HG02642 (cell line): ENCODE data around the gene PANX3.
"Not testable (repeated sequence)": the region's sequence is repeated elsewhere in the genome, so short reads cannot be mapped to it uniquely, and the experiment has no call there.

Experiments used
- ATAC-seq: cut with Tn5 transposase; IDR thresholded peaks from one replicate; pipeline ENCODE4 v1.9.1; 2021; ENCODE audit warnings: mild to moderate bottlenecking; ENCODE audit not compliant: unreplicated experiment, poor library complexity

PANX3 gene

DNA sequence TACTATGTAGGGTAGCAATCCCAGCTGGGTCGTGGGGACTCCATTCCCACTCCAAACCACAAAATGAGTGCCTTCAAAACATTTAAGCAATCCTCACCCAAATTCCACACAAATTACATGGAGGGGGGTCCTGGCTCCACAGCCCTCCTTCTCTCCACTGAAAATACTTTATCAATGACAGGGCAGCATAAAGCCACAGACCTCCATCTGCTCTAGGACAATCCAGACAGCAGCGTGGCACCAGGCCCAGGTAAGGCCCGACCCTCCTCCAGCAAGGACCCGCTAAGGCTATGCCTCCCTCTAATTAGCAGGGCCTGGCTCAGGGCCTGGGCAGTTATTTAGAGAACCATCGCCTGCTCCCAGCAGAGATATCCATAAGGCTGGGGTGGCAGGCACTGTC lies at the start of gene PANX3:
PANX3 (plus strand) TSS at position 365 of the 400 bp plus-strand sequence. CDS start 129 bp downstream, outside the sequence.
- ATAC-seq = no peak

DNA sequence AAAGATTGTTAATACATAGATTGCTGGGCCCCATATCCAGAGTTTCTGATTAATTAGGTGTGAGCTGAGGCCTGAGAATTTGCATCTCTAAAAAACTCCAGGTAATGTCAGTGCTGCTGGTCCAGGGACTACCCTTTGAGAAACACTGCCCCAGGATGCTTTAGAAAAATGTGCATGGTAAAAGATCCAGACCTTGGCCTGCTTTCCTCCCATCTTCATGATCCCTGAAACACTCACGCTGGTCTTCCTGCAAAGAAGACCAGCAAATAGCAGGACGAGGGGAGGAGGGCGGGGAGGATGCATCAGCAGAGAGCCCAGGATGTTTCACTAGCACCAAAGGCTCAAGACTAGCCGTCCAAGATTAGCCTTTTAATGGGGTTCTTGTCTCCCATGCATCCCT lies 41.5 kb upstream of the PANX3 start, which contains the start of gene OR8A1:
OR8A1 (plus strand) TSS at position 301 of the 400 bp plus-strand sequence. CDS start 123 bp downstream, outside the sequence.
- ATAC-seq = no peak

DNA sequence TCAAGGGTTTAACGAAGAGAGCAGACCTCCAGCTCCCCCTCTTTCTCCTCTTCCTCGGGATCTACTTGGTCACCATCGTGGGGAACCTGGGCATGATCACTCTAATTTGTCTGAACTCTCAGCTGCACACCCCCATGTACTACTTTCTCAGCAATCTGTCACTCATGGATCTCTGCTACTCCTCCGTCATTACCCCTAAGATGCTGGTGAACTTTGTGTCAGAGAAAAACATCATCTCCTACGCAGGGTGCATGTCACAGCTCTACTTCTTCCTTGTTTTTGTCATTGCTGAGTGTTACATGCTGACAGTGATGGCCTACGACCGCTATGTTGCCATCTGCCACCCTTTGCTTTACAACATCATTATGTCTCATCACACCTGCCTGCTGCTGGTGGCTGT lies 41.1 kb upstream of the PANX3 start:
- no peak for ATAC-seq

DNA sequence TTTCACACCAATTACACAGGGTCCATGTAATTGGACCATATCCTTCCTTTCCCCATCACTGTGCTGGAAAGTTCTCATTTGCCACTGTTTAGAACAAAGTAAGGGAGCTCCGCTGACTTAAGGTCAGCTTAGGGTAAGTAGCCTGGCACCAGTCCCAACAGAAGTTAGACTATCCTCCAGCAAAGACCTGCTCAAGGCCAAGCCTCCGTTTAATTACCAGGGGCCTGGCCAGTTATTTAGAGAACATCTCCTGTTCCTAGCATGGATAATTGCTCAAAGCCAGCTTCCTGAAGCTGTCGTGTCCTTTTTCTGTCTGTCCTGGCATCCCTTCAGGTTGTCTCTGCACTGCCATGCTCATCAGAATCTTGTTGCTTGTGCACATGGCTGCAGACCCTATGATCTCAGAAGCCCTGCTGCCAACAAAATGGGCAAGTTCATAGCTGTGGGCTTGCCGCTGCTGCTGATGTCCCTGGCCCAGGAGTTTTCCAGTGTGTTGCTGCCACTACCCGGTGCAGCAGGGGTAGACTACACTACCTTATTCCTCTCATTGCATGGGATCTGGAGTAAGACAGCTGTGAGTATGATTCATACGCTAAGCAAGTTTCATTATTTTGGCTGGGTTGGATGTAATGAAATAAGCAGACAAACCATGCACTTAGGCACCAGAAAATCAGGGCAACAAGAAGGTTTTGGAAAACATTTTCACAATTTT lies 33.4 kb upstream of the PANX3 start:
- no peak for ATAC-seq

DNA sequence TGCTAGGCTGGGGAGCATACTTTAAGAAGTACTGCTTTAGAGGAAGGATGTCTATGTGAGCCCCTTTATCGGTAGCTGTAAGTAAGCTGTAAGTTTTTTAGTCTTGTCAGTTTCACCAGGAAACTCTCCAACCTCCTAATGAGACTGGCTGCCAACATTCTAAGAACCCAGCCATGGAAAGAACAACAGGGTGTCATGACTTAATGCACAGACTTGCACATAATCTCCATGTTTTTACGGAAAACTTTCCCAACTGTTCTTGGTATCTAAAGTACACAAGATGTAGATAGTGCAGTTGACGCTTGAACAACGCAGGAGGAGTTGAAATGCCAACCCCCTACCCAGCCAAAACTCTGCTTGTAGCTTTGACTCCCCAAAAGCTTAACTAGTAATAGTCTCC lies 32.5 kb upstream of the PANX3 start:
- ATAC-seq = no peak

- ATAC-seq = no peak
These were observed 29.4 kb upstream of the PANX3 start for GRCh38 chr11:124581817-124582216.

- ATAC-seq = no peak
These were observed 28.7 kb upstream of the PANX3 start for GRCh38 chr11:124582565-124582964.

DNA sequence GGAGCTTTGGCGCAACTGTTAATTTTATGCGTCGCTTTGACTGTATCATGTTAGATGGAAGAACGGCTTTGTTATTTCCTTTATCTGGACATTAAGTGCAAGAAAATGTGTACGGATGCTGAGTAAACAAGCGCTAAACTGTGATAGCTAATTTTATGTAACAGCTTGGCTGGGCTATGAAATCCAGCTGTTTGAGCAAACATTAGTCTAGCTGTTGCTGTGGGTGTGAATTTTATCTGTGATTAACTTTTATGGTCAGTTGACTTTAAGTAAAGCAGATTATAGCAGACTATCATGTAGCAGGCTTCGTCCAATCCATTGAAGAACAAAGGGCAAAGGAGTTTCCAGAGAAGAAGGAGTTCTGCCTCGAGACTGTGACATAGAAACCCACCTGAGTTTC lies 27.4 kb upstream of the PANX3 start:
- ATAC-seq = no peak

DNA sequence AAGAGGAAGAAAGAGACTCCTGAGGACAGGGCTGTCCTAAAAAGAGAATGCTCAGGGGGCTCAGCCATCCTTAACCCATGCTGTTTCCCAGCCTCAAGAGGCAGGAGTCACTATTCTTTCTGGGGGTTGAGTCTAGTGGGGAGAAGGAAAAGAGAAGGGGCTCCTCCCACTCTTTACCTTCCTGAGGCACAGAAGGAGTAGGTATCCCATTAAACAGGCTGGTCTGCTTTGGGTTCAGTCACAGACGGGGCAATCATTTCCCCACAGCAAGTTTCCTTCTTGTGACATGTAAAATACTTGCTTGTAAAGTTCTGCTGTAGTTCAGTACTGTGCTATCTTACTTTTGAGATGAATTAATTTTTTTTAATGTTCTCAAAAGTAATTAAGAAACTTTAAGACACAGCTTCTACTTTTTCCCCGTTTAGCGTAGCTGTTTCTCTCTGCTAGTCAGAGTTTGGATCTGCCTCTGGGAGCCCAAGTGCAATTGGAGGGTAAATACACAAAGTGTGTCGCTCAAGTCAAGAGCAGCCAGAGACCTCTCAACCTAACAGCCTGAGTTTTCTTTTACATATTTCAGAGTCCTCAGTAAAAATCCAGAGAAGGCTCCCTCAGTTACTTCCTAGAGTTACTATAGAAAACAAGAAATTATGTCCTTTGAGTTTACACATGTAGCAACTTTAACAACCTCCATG lies 26.4 kb upstream of the PANX3 start:
- no peak for ATAC-seq

DNA sequence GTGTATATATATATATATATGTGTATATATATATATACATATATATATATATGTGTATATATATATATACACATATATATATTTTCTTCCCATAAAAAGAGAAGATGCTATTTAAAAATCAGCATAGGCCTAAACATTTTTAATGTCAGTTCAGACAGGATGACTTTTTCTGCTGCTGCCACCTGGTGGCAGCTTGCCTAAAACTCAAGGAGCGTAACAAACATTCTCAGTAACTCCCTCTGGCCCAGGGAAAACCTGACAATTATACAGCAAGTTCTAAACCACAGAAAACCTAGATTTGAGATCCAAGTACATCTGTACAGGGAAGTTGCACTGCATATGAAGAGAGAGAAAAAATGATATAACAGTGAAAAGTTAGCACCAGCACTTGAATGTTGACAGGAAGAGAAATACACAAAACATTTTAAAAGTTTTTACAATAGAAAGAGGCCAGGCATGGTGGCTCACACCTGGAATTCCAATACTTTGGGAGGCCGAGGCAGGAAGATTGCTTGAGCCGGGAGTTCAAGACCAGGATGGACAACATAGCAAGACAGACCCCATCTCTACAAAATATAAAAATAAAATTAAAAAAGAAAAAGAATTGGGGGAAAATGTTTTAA lies 24.9 kb upstream of the PANX3 start:
- ATAC-seq = no peak

GRCh38 chr11:124591430-124591829 lies 19.8 kb upstream of the PANX3 start:
- ATAC-seq = no peak

DNA sequence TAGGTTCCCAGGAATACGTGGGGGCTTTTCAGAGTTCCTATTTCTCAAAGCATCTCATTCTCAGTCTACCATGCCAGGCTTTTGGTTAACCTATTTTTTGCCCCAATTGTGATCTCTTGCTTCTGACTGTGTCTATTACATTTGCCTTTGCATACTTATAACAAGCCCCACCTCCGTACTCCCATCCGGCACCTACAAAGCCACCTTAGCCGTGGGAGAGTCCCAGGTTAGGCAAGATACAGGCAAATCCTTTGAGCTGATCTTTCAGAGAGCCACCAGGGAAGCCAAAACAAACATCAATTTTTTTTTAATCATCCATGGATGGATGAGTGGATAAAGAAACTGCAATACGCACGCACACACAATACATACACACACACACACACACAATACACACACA lies 18.6 kb upstream of the PANX3 start:
- ATAC-seq = no peak

DNA sequence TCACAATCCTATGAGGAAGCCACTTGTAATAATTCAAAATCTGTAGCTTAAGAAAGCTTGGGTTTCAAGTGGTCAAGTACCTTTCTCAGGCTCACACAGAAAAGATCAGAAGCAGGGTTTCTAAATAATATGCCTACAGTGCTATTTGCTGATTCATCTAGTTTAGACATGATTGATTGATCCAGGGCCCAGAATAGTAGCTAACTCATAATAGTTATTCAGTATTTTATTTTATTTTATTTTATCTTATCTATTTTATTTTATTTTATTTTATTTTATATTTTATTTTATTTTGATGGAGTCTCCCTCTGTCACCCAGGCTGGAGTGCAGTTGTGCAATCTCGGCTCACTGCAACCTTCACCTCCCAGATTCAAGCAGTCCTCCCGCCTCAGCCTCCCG lies 15.9 kb upstream of the PANX3 start:
- ATAC-seq = no peak

DNA sequence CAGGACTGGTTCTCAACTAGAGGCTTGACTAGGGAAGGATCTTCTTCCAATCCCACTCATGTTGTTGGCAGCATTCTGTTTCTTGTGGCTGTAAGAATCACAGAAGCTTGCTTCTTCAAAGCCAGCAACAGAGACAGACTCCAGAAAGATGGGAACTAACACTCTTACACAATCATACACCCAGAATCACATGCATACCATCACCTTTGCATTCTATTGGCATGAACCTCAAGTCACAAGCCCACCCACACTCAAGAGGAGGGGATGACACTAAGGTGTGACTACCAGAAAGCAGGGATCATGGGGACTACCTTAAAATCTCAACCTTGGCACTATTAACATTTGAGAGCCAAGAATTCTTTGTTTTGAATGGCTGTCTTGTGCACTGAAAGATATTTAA lies 13.6 kb upstream of the PANX3 start:
- no peak for ATAC-seq

DNA sequence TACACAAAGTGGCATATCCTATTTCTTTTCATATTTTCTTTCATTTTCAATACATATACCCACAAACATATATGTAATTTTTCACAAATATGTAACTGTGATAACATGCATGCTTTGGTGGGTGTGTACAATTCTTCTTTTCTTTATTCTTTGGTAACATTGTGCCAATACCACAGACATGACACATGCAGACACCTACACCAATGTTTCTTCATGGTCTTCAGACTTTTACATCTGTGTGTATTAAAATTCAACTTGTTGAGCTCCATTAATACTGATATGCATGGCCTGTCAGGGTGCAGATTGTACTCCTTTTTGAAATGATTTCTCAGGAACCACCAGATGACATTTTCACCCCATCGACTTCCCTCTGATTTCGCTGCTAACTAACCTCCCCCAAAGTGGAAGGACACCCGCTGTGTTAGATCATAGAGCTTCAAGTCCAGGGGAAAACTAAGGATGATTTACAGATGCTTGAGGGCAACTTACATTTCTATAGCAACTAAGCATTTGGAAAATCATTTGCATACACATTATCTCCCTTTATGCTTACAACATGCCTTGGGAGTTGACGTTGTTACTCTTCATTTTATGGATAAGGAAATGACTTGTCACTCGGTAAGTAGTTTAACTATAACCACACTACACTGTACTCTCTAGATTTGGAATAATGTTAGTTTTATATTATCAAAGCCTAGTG lies 10.5 kb upstream of the PANX3 start:
- no peak for ATAC-seq

DNA sequence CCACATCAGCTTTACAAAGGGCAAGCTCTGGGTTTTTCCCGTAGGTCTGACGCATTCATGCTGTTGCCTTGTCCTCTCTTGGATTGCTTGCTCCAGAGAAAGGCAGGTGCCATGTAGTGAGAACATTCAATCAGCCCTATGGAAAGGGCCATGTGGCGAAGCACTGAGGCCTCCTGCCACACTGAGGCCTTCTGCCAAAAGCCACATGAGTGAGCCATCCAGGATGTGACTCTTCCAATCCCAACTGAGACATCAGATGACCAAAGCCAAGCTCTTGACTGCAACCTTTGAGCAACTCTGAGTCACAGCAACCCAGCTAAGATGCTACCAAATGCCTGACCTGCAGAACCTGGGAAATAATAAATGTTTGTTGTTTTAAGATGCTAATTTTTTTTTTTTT lies 9.0 kb upstream of the PANX3 start:
- ATAC-seq = no peak

- ATAC-seq = not testable (repeated sequence)
These were observed 8.5 kb upstream of the PANX3 start for GRCh38 chr11:124602723-124603122.

DNA sequence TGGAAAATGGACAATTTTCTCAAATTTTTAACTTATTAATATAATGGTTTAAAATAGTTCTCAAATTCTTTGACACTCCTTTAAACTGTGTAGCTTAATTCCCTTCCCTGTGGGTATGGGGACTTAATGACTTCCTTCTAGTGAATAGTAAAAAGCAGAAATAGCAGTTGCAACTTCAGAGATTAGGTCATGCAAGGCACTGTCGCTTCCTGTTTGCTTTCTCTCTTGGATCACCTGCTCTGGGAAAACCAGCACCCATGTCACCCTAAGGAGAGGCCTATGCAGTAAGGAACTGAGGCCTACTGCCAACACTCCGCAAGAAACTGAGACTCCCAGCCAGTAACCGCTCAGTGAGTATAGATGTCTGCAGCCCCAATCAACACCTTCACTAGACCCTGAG lies 5.5 kb upstream of the PANX3 start:
- ATAC-seq = no peak

DNA sequence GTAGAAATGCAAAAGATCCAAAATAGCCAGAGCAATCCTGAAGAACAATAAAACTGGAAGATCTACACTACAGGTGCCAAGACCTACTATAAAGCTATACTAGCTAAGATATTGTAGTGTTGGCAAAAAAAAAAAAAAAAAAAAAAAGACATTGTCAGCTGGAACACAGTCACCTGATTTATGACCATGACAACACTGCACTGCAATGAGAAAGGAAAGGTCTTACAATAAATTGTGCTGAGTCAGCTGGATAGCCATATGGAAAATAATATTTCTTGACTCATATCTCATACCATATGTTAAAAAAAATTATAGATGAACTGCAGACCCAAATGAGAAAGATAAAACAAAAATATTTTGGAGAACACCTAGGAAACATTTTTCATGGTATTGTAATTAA lies 3.1 kb upstream of the PANX3 start:
- ATAC-seq = no peak

- ATAC-seq = no peak
These were observed 933 bp upstream of the PANX3 start for GRCh38 chr11:124610295-124610694.

DNA sequence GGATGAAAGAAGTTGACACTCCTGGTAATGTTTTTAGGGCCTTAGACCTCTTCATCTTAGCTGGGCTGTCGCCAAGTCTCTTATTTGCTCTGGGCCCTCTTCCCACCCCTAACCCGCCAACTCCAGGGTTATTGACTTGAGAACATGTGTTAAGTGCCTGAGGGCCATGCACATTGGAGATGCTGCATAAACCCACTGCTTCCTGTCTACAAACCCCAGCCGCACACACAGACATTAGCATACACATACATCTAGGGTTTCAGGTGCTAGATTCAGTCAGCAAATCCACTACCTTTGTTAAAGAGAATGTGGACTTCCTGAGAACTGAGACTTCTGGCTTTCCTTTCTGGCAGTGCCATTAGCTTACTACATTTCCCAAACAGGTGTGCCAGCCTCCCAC lies 817 bp downstream of the PANX3 start:
- ATAC-seq = no peak
